ENCODE measurements around the gene ALG12. TPM values are rescaled to one million over a fixed set of nuclear protein-coding genes. Genes with fewer than 3 reads are reported as not detected.

ALG12 gene
- total RNA-seq, 1 donor from 2014 or later: 23.2 TPM

- peaks cover 25% of the 10 kb centered on the region for H3K4me1 Mint-ChIP-seq (ENCODE audit: unreplicated experiment)
- H3K9me3 Mint-ChIP-seq (ENCODE audit: unreplicated experiment): no peaks in the 10 kb centered on the region
- peak overlapping the region; percentile 81 for H3K4me3 Mint-ChIP-seq (ENCODE audit: unreplicated experiment)
- no peak for TF ChIP-seq CTCF (IDR thresholded peaks at IDR 0.05; ENCODE audit: unreplicated experiment)
- peaks cover 8% of the 10 kb centered on the region for H3K36me3 Mint-ChIP-seq (ENCODE audit: low read depth, unreplicated experiment)
- no peak for DNase-seq (ENCODE audit: low spot score)
- H3K27me3 Mint-ChIP-seq (ENCODE audit: unreplicated experiment): peaks cover 11% of the 10 kb centered on the region
- H3K27ac Mint-ChIP-seq (ENCODE audit: unreplicated experiment): no peak overlapping the region
Observed at GRCh38 chr22:49959782-49960158, 41.5 kb upstream of the ALG12 start.

DNA sequence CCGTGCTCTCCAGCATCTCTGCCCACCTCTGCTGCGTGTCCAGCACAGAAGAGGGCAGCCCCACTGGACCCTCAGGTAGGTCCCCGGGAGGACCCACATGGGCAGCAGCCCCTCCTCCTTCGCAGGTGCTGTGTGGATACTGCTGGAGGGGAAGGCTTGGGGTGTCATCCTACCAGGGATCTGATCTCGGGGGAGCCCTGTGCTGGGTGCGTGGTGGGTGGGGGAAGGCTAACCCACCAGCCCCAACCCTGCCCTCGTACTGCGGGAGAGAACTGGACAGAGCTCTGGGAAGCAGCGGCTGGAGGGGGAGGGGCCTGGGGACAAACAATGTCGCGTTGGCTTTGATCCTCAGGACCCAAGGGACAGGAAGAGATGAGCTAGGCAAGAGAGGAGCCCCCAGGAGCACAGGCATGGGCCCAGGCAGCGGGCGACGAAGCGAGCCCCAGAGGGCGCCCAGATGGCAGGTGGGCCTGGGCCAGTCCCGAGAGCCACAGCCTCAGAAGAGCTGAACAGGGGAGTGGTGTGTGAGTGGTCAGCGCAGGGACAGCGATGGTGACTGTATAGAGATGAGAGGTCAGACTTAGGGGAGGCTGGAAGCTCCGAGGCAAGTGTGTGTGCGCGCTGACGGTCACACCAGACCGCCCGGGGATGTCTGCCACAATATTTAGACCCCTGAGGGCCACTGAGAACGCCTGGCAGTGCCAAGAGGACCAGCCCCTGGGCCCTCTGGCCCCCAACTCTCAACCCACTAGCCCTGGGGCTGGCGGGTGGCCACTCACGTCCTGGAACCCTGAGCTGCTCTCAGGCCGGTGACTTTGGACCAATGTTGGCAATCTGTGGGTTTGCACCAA lies 40.9 kb upstream of the ALG12 start:
- peaks cover 8% of the 10 kb centered on the region for H3K36me3 Mint-ChIP-seq (ENCODE audit: low read depth, unreplicated experiment)
- H3K9me3 Mint-ChIP-seq (ENCODE audit: unreplicated experiment): no peaks in the 10 kb centered on the region
- peaks cover 22% of the 10 kb centered on the region for H3K4me1 Mint-ChIP-seq (ENCODE audit: unreplicated experiment)
- no peak for TF ChIP-seq CTCF (IDR thresholded peaks at IDR 0.05; ENCODE audit: unreplicated experiment)
- DNase-seq (ENCODE audit: low spot score): no peak
- H3K4me3 Mint-ChIP-seq (ENCODE audit: unreplicated experiment): peak overlapping the region; percentile 81
- H3K27ac Mint-ChIP-seq (ENCODE audit: unreplicated experiment): no peak overlapping the region
- H3K27me3 Mint-ChIP-seq (ENCODE audit: unreplicated experiment): peaks cover 11% of the 10 kb centered on the region

- TF ChIP-seq CTCF (IDR thresholded peaks at IDR 0.05; ENCODE audit: unreplicated experiment): no peak
- peaks cover 17% of the 10 kb centered on the region for H3K4me1 Mint-ChIP-seq (ENCODE audit: unreplicated experiment)
- H3K27ac Mint-ChIP-seq (ENCODE audit: unreplicated experiment): no peak overlapping the region
- no peak for DNase-seq (ENCODE audit: low spot score)
- no peaks in the 10 kb centered on the region for H3K9me3 Mint-ChIP-seq (ENCODE audit: unreplicated experiment)
- peak overlapping the region; percentile 67 for H3K4me3 Mint-ChIP-seq (ENCODE audit: unreplicated experiment)
- peaks cover 2% of the 10 kb centered on the region for H3K36me3 Mint-ChIP-seq (ENCODE audit: low read depth, unreplicated experiment)
- H3K27me3 Mint-ChIP-seq (ENCODE audit: unreplicated experiment): peaks cover 7% of the 10 kb centered on the region
Observed at GRCh38 chr22:49958366-49958921, 40.2 kb upstream of the ALG12 start.

- Mint-ChIP-seq H3K4me1 (ENCODE audit: unreplicated experiment) (peaks cover 17% of the 10 kb centered on the region), H3K9me3 (ENCODE audit: unreplicated experiment) (no peaks in the 10 kb centered on the region), H3K27me3 (ENCODE audit: unreplicated experiment) (peaks cover 6% of the 10 kb centered on the region), H3K27ac (ENCODE audit: unreplicated experiment) (no peak overlapping the region), H3K4me3 (ENCODE audit: unreplicated experiment) (peak overlapping the region; percentile 44), H3K36me3 (ENCODE audit: low read depth, unreplicated experiment) (no peaks in the 10 kb centered on the region)
- DNase-seq (ENCODE audit: low spot score): no peak
- TF ChIP-seq CTCF (IDR thresholded peaks at IDR 0.05; ENCODE audit: unreplicated experiment): no peak
Observed at GRCh38 chr22:49957826-49958365, 39.7 kb upstream of the ALG12 start.
